Aorta (tissue), 5 donors: ENCODE data around the gene WDR46. TPM values are rescaled to one million over a fixed set of nuclear protein-coding genes. Genes with fewer than 3 reads are reported as not detected.

Source experiments
- ATAC-seq: fragments of 200-7000 bp; cut with Tn5 transposase; one replicate; pipeline ENCODE4 v1.9.1; 2022; ENCODE audit warnings: moderate library complexity; ENCODE audit not compliant: low FRiP score
- DNase-seq, 2 donors: peaks; one replicate each; pipeline ENCODE4 v3.0.0-alpha.2; 2020
- H3K27ac ChIP-seq, 2 donors: one replicate each; pipeline ENCODE4 v1.5.1; 2013; ENCODE audit warnings: low read length in 2 of 2, mild to moderate bottlenecking in 2 of 2, moderate library complexity in 2 of 2, control low read depth in 1 of 2, inconsistent platforms in 1 of 2, low read depth in 1 of 2
- H3K27me3 ChIP-seq, 2 donors: one replicate each; pipeline ENCODE4 v1.6.1; 2013; ENCODE audit warnings: control low read depth in 1 of 2, low read length in 1 of 2, mild to moderate bottlenecking in 1 of 2, moderate library complexity in 1 of 2; ENCODE audit not compliant: insufficient read depth in 2 of 2, control insufficient read depth in 1 of 2
- H3K36me3 ChIP-seq, 2 donors: one replicate each; pipeline ENCODE4 v1.6.1; 2013; ENCODE audit warnings: control low read depth in 1 of 2, low read length in 1 of 2, mild to moderate bottlenecking in 1 of 2; ENCODE audit not compliant: insufficient read depth in 2 of 2, control insufficient read depth in 1 of 2
- H3K4me1 ChIP-seq, 2 donors: one replicate each; pipeline ENCODE4 v1.6.1; 2013; ENCODE audit warnings: low read length in 2 of 2, control low read depth in 1 of 2, mild to moderate bottlenecking in 1 of 2, moderate library complexity in 1 of 2; ENCODE audit not compliant: insufficient read depth in 2 of 2, control insufficient read depth in 1 of 2
- H3K4me3 ChIP-seq, 2 donors: one replicate each; pipeline ENCODE4 v1.5.1; 2013; ENCODE audit warnings: low read length in 2 of 2, control low read depth in 1 of 2, mild to moderate bottlenecking in 1 of 2
- H3K9me3 ChIP-seq: one replicate; pipeline ENCODE4 v1.6.1; 2013; ENCODE audit warnings: mild to moderate bottlenecking, low read length; ENCODE audit not compliant: control insufficient read depth
- WGBS, 2 donors: extraction: QIAGEN DNeasy Blood & Tissue Kit; methylation state at CpG; one replicate each; pipeline ENCODE4 v1.1.7; 2013; 5-methylcytosine and 5-hydroxymethylcytosine counted together
- intact Hi-C, 2 donors: fragments of 100-400 bp; cut with DNase I; formaldehyde crosslinking; loops; one replicate each; pipeline versions ENCODE4 v1.14.2 to v1.15.0; 2022
- polyA plus RNA-seq, 2 donors: library from polyadenylated mRNA; stranded (reverse); fragments of 200-250 nt; gene quantifications; one replicate each; pipeline ENCODE4 v1.2.3, GENCODE V29; 2013
- total RNA-seq, 2 donors: library from RNA; stranded (reverse); fragmentation: NEBNext Ultra II Directional; extraction: Animal tissue kit (Norgen Biotek cat#: 25700); gene quantifications; one replicate each; pipeline ENCODE4 v1.2.1, GENCODE V29; 2021
- donor health status: healthy with polysubstance abuse.
- donor health status: Bipolar disorder and iron deficiency.
- donor health status: DM: no; HTN: no; CAD: no.
- donor health status: DM: no; HTN: no; CAD: no.
- donor health status: DM: yes; HTN: yes; CAD: no.

WDR46 gene
- total and polyA plus RNA-seq, 4 donors: 24.5 to 143 (median 40.6) TPM

- Histone ChIP-seq H3K27ac (no peak overlapping the region), H3K4me1 (no peaks in the 10 kb centered on the region), H3K4me3 (no peak overlapping the region), H3K9me3 (no peaks in the 10 kb centered on the region), H3K27me3 (no peaks in the 10 kb centered on the region), H3K36me3 (peaks cover 0 to 2% of the 10 kb centered on the region in 2 donors)
- no peak for ATAC-seq
- intact Hi-C loops: loop anchor here in 1 of 2 donors (2.0 kb wide), 1 partner anchor 343 kb away; no protein-coding TSS in a partner anchor
- 84 to 86% methylated on average over 17 of the region's 17 CpGs for WGBS, 2 donors
- no peak for DNase-seq
Observed at GRCh38 chr6:33315793-33316602, 27.0 kb upstream of the WDR46 start.

- H3K36me3 ChIP-seq: peaks cover 0 to 2% of the 10 kb centered on the region in 2 donors
- ATAC-seq (no peak), DNase-seq (peak; percentile 67 to 84)
- no peaks in the 10 kb centered on the region for H3K9me3 ChIP-seq
- no peaks in the 10 kb centered on the region for H3K4me1 ChIP-seq
- intact Hi-C loops: loop anchor here in 1 of 2 donors (5.0 kb wide), 1 partner anchor 38 kb away; the partner anchor contains the start of gene B3GALT4
- H3K27ac ChIP-seq: peak overlapping the region in 1 of 2 donors; percentile 9
- H3K4me3 ChIP-seq: no peak overlapping the region
- 39 to 44% methylated on average over 47 of the region's 47 CpGs for WGBS, 2 donors
- H3K27me3 ChIP-seq: no peaks in the 10 kb centered on the region
Observed at GRCh38 chr6:33314943-33315792, 26.1 kb upstream of the WDR46 start.

GRCh38 chr6:33314515-33314942, 25.5 kb upstream of the WDR46 start:
- WGBS, 2 donors: 3 to 4% methylated on average over 10 of the region's 10 CpGs
- Histone ChIP-seq H3K9me3 (no peaks in the 10 kb centered on the region), H3K4me3 (peak overlapping the region; percentile 83 to 91), H3K27ac (peak overlapping the region; percentile 22 to 36), H3K27me3 (no peaks in the 10 kb centered on the region), H3K36me3 (peaks cover 0 to 2% of the 10 kb centered on the region in 2 donors), H3K4me1 (no peaks in the 10 kb centered on the region)
- DNase-seq: peak; percentile 81 to 89
- intact Hi-C loops: loop anchor here in 1 of 2 donors (5.0 kb wide), 1 partner anchor 37 kb away; the partner anchor contains the start of gene B3GALT4
- ATAC-seq: peak; percentile 56

- Histone ChIP-seq H3K27ac (peak within 1 kb of the TSS; percentile 36 to 56), H3K4me3 (peak within 1 kb of the TSS; percentile 83 to 91), H3K9me3 (no peaks in the 10 kb centered on the region), H3K36me3 (no peaks in the 10 kb centered on the region), H3K27me3 (no peaks in the 10 kb centered on the region), H3K4me1 (no peaks in the 10 kb centered on the region)
- intact Hi-C loops: loop anchor here in 1 of 2 donors (5.0 kb wide), 1 partner anchor 37 kb away; the partner anchor contains the start of gene B3GALT4
- peak; percentile 38 for ATAC-seq
- 0% methylated on average over 44 to 47 of the region's 47 CpGs for WGBS, 2 donors
- DNase-seq: peak; percentile 79 to 83
Observed at GRCh38 chr6:33313709-33314514, 24.9 kb upstream of the WDR46 start, which contains the start of gene TAPBP. Gene TAPBP, minus strand, starts transcription at chr6:33314078. Its CDS starts 37 bp downstream, at chr6:33314041.

GRCh38 chr6:33313105-33313708, 24.2 kb upstream of the WDR46 start:
- Histone ChIP-seq H3K4me3 (peak overlapping the region; percentile 83 to 91), H3K4me1 (no peaks in the 10 kb centered on the region), H3K36me3 (no peaks in the 10 kb centered on the region), H3K27me3 (no peaks in the 10 kb centered on the region), H3K27ac (peak overlapping the region; percentile 36 to 56), H3K9me3 (no peaks in the 10 kb centered on the region)
- intact Hi-C loops: loop anchor here in 1 of 2 donors (5.0 kb wide), 1 partner anchor 36 kb away; the partner anchor contains the start of gene B3GALT4
- ATAC-seq (peak; percentile 2), DNase-seq (peak in 1 of 2 donors; percentile 88)
- WGBS, 2 donors: 0% methylated on average over 33 of the region's 33 CpGs

GRCh38 chr6:33312361-33313104, 23.5 kb upstream of the WDR46 start:
- Histone ChIP-seq H3K27ac (no peak overlapping the region), H3K36me3 (no peaks in the 10 kb centered on the region), H3K4me3 (peak overlapping the region; percentile 83 to 91), H3K4me1 (no peaks in the 10 kb centered on the region), H3K9me3 (no peaks in the 10 kb centered on the region), H3K27me3 (no peaks in the 10 kb centered on the region)
- WGBS, 2 donors: 3 to 4% methylated on average over 29 of the region's 29 CpGs
- peak in 1 of 2 donors; percentile 83 for DNase-seq
- peak; percentile 20 for ATAC-seq
- intact Hi-C loops: loop anchor here in 1 of 2 donors (5.0 kb wide), 1 partner anchor 35 kb away; the partner anchor contains the start of gene B3GALT4

GRCh38 chr6:33306356-33306755, 17.3 kb upstream of the WDR46 start:
- DNase-seq (no peak), ATAC-seq (no peak)
- Histone ChIP-seq H3K4me3 (no peak overlapping the region), H3K36me3 (peaks cover 0 to 4% of the 10 kb centered on the region in 2 donors), H3K4me1 (no peaks in the 10 kb centered on the region), H3K27ac (no peak overlapping the region), H3K9me3 (no peaks in the 10 kb centered on the region), H3K27me3 (no peaks in the 10 kb centered on the region)
- WGBS, 2 donors: 79 to 86% methylated on average over 4 of the region's 4 CpGs
- intact Hi-C loops: no loop called here
